Ureter (tissue), 1 donor: Measurements from ENCODE around the gene SLC35F1. TPM values are rescaled to one million over a fixed set of nuclear protein-coding genes. Genes with fewer than 3 reads are reported as not detected.

Experiments used
- DNase-seq: peaks from one replicate; pipeline ENCODE4 v3.0.0-alpha.2; 2020; ENCODE audit warnings: low spot score
- total RNA-seq: library from RNA; stranded (reverse); gene quantifications from one replicate; pipeline ENCODE4 v1.2.4, GENCODE V29; 2023
- donor health status: DM: yes; HTN: yes; CAD: no.

SLC35F1 gene
- total RNA-seq, 1 donor from 2014 or later, result 0.91 TPM

DNA sequence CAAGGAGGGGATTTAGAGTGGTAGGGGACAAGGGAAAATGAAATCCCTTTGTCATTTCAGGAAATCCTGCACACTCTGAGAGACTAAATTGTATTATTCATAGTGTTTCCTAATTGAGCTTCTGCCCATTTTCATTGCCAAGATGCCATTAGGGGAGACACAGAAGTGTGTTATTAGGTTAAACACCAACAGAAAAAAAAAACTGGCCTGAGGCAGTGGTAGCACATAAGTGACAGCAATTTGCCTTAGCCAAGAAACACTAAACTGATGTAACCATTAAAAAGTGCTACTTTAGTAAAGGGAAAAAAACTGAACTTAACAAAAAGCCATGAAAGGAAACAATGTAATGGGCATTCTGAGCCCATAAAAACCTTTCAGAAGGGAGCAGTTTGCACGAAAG lies 370.6 kb downstream of the SLC35F1 start:
- no peak for DNase-seq

GRCh38 chr6:118280210-118280609 lies 373.1 kb downstream of the SLC35F1 start:
- DNase-seq, result no peak

DNA sequence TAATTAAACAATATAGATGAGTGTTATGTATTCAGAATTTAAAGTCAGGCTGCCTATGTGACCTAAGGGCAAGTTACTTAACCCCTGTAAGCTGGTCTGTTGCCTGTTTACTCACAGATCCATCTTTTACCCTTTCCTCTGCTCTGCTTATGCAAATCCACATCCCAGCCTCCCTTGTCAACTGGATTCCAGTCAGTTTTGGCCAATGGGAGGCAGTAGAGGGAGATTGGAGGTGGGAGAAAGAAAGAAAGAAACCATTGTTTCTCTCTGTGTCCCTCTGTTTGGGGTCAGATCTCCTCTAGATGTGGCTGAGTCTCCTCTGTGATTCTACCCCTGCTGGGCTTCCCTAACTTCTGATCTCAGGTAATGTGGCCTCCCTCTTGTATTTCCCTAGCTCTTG lies 374.2 kb downstream of the SLC35F1 start:
- DNase-seq, result no peak

DNA sequence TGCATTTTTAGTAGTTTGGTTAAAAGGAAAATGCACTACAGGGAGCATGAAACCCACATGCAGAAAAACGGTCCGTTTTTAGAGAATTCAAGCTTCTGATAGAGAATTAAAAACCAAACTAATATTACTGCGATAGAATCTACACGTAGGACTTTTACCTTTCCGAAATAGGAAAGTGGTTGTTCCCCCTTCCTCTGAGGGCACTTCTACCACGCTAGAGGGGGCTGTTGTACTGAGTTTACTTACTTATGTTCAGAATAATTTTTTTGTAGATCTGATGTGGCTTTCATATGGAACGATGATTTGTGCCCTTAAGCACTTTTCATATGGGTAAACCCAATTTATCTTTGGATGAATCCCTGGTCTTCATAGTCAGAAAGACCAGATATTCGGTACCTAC lies 376.7 kb downstream of the SLC35F1 start:
- peak; percentile 51 for DNase-seq

DNA sequence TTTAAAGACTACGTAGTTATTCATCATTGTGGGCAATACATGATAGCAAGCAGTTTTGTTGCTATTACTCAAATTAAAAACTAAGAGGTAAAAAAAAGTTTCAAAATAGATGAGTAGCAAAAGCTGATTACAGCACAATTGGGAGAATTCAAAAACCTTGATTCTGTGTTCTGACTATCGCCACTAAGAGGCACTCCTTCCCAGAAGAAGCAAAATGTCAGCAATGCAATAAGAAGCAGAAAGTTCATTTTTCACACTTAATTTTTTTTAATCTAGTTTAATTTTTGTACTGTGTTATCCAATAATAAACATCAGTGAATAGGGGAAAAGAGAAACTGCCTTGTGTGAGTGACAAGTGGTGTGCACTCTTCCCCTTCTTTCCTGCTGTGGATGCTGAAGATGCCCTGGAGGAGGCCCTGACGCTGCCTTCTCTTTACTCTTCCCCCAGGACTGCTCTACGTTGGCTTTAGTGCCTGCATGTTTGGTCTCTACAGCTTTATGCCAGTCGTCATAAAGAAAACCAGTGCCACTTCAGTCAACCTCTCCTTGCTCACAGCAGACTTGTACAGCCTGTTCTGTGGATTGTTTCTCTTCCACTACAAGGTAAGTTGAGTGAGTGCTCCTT lies 377.8 kb downstream of the SLC35F1 start:
- no peak for DNase-seq

DNA sequence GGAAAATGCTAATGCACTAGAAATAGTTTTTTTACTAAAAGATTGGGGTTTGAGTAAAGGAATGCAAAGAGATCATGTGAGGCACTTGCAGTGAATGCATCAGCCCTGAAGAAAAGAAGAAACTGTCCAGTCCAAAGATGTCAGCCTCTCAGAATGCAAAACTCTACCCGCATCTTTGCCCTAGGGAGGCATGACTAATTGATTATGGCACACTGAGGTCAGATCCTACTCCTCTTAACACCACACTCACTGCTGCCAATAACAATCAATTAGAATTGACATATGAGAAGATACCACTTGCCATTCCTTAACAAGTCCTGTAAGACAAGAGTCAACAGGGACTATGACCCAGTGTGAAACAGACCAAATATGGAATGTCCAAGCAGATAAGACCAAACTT lies 378.7 kb downstream of the SLC35F1 start:
- DNase-seq, result no peak

GRCh38 chr6:118288355-118289124 lies 381.5 kb downstream of the SLC35F1 start:
- DNase-seq, result no peak

GRCh38 chr6:118292558-118292957 lies 385.5 kb downstream of the SLC35F1 start:
- no peak for DNase-seq

GRCh38 chr6:118294906-118295305 lies 387.8 kb downstream of the SLC35F1 start:
- DNase-seq, result no peak

DNA sequence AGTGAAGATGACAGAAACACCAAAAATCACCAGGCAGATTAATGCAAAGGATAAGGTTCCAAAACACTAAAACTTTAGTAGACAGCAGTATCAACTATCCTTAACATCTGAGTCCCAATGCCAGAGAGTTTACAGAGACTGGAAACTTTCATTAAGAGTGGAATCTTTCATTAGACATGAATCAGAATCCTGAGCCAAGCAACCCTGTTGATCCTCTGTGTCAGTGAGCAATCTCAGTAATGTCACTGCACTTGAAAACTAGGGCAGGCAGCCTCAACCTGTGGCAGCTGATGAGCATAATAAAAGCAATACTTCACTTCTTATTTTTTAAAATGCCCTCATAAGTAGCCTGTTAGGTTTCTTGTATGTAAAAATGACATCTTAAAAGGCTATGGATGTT lies 388.3 kb downstream of the SLC35F1 start:
- DNase-seq, result no peak

DNA sequence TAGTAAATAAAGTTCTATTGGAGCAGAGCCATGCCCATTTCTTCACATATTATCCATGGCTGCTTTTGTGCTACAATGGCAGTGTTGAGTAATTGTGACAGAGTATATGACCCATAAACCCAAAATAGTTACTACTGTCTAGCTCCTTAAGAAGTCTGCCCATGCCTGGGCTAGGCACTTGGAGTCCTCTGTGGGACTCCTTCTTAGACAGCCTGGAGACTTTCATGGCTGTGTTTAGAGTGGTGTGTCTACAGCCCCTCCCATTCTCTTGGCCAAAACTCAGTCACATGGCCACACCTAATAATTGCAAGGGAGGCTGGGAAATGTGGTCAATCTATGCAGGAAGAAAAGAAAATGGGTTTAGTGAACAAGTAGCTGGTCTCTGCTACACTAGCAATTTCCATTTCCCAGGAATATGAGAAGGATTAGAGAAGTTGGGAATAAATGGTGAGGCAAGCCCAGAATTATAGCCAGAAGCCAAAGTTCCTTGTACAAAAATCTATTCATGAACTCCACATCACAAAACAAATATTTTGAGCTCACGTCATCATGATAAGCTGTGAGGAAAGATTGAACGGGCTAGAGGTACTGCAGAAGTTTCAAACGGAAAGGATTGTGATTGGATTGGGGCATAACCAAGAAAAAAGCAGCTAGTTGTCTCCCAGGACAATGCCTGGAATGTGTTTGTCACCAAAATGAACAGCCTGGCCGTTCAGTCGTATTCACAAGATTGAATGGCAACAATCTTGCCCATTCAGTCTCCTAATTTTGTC lies 389.3 kb downstream of the SLC35F1 start:
- no peak for DNase-seq

DNA sequence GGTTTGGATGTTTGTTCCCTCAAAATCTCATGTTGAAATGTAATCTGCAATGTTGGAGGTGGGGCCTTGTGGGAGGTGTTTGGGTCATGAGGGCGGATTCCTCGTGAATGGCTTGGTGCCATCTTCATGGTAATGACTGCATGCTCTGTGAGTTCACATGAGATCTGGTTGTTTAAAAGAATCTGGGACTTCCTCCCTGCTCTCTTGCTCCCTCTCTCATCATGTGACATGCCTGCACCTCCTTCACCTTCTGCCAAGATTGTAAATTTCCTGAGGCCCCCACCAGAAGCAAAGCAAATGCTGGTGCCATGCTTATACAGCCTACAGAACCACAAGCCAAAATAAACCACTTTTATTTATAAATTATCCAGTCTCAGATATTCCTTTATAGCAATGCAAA lies 390.8 kb downstream of the SLC35F1 start:
- no peak for DNase-seq

- no peak for DNase-seq
These were observed 391.7 kb downstream of the SLC35F1 start for GRCh38 chr6:118298476-118299427.

DNA sequence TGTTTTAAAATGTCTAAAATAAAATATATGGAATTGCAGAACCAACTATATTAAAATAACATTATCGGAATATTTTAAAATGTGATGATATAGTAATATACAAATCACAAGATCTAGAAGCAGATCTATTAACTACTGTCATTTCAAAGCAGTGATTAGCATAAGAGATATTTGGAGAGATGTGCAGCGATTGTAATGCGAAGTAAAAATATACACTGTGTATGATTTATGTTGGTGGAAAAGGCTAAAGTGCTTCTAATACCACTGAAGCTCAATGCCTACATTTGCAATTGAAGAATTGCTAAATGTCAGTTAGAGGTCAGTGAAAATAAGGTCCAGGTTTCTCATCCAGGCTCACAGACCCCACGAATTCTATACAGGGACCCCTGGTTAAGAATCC lies 392.4 kb downstream of the SLC35F1 start:
- no peak for DNase-seq

DNA sequence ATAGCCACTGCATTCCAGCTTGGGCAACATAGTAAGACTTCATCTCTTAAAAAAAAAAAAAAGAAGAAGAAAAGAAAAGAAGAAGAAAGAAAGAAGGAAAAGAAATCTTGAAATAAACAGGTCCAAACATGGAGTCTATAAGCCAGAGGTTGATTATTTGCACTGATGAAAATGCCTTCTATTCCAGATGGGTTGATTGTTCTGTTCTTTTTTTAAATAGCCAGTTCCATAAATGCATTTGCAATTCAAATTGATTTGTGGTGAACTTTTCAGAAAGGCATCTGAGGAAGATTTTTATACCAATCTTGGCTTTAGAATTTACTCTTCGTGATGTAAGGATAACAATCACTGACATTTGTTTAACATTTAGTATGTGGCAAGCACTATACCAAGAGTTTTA lies 397.3 kb downstream of the SLC35F1 start:
- no peak for DNase-seq

DNA sequence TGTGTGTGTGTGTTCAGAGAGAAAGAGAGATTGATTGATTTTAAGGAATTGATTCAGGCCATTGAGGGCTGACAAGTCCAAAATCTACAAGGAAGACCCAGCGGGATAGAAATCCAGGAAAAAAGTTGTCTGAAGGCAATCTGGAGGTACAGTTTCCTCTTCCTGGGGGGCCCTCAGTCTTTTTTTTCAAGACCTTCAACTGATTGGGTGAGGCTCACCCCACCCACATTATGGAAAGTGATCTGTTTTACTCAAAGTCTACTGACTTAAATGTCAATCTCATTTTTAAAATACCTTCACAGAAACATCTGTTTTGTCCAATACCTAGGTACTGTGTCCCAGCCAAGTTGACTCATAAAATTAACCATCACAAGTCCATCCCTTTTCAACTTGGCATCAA lies 398.0 kb downstream of the SLC35F1 start:
- no peak for DNase-seq

- no peak for DNase-seq
These were observed 399.6 kb downstream of the SLC35F1 start for GRCh38 chr6:118306392-118307238.

DNA sequence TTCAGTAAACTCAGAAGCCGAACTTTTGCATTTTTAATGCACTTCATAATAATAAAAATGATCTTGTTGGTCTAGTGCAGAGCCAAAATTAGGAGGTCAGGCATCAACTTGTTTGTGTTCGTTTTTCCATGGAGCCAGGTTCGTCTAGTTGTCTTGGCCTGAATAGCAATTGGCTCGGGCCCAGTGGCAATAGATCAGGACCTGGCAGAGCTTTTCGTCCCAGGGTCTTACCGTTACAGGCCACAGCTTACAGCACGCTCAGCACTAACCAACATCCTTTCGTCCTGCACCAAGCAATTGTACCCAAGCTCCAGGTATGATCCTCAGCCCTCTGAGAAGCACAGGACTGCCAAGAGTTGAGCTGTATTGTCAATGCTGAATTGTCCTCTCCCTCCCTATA lies 400.5 kb downstream of the SLC35F1 start:
- peak; percentile 48 for DNase-seq

DNA sequence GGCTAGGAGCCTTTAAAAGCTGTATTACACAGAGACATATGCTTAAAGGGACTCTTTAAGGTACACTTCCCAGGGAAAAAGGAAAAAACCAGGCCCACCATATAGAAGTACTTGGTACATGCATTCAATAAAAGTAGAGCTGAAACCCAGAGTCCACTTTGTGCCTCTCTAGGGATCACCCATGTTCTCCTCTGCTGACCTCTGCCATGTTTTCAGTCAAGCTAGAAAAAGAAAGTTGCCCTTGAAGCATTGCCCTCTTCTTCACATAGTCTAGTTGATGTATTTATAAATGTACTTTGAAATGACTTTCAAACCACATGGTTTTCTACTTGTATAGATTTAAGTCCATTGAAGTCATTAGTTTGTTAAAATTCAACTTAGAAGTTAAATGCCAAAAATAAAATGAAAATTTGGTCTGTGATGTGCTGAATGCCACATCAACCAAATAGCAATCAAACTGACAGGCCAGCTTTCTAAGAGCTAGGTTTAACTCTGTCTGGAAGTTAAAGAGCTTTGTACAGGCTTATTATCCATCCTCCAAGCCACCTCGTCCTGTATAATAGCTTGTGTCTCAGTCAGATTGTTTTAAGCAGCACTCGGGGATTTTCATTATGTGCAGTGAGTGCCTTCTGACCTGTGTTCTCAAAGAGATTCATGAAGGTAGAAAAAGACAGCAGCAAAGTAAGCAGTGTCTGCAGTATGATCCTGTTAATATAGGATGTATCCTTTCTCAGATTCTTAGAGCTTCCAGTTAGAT lies 402.5 kb downstream of the SLC35F1 start:
- no peak for DNase-seq

DNA sequence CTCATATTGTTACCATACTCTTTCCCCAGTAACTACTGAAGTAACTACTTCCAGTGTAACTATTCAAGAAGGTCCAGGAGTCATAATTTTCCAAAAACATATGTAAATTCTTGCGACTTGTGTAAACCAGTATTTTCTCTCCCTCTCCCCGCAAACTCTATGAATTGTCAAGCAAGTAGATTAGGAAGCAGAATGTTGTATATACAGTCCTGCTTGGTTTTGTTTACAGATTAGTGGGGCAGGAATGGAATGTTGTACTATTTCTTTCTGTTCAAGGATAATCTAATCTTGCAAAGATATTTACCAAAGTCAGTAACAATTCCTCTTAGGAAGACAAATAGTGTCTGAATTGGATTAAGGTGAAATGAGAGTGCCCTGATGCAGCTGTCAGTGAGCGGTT lies 406.1 kb downstream of the SLC35F1 start:
- DNase-seq, result no peak
